Transverse colon (tissue), 4 donors: ENCODE results near the gene SPA17. TPM values are rescaled to one million over a fixed set of nuclear protein-coding genes. Genes with fewer than 3 reads are reported as not detected.

ENCODE experiments used
- DNase-seq: peaks from one replicate; pipeline ENCODE4 v3.0.0-alpha.2; 2019
- H3K27ac ChIP-seq, 4 donors: fragments of 200-600 bp; sonication (generic); 2 replicates each; pipeline ENCODE4 v1.5.1; 2016 to 2018; ENCODE audit warnings: inconsistent platforms in 4 of 4
- H3K27me3 ChIP-seq: fragments of 200-600 bp; sonication (generic); 2 replicates; pipeline ENCODE4 v1.5.1; 2017; ENCODE audit warnings: inconsistent platforms
- H3K36me3 ChIP-seq, 4 donors: fragments of 200-600 bp; sonication (generic); 2 replicates each; pipeline ENCODE4 v1.5.1; 2017 to 2019; ENCODE audit warnings: inconsistent platforms in 4 of 4
- H3K4me1 ChIP-seq, 4 donors: fragments of 200-600 bp; sonication (generic); 2 replicates each; pipeline ENCODE4 v1.5.1; 2017 to 2020; ENCODE audit warnings: inconsistent platforms in 4 of 4
- H3K4me3 ChIP-seq, 4 donors: fragments of 200-600 bp; sonication (generic); 1 replicate in 1 of 4; 2 replicates in 3 of 4; pipeline versions ENCODE4 v1.5.1 to v1.6.1; 2017 to 2019; ENCODE audit warnings: inconsistent platforms in 4 of 4
- H3K9me3 ChIP-seq, 2 donors: fragments of 200-600 bp; sonication (generic); 2 replicates each; pipeline ENCODE4 v1.5.1; 2017 to 2019; ENCODE audit warnings: inconsistent platforms in 2 of 2
- EP300 ChIP-seq: sonication (generic); formaldehyde crosslinking; IDR thresholded peaks from one replicate; pipeline ENCODE4 v1.6.1; 2017; ENCODE audit warnings: antibody characterized with exemption, low read depth
- POLR2A ChIP-seq: fragments of 450-650 bp; IDR thresholded peaks from one replicate; pipeline ENCODE4 v1.6.1; 2016; ENCODE audit warnings: antibody characterized with exemption, mild to moderate bottlenecking, moderate library complexity
- POLR2AphosphoS5 ChIP-seq, 3 donors: sonication (generic); formaldehyde crosslinking; IDR thresholded peaks; one replicate each; pipeline ENCODE4 v1.6.1; 2016; ENCODE audit warnings: antibody characterized with exemption in 3 of 3
- WGBS, 2 donors: methylation state at CpG; one replicate each; pipeline ENCODE4 v1.1.5; 2018; ENCODE audit warnings: low coverage in 1 of 2; 5-methylcytosine and 5-hydroxymethylcytosine counted together
- in situ Hi-C, 4 donors: fragments of 200-750 bp; cut with MboI; loops; one replicate each; pipeline versions ENCODE4 v1.15.0 to v1.15.1; 2017; ENCODE audit warnings: low sequenced_read_pairs in 3 of 4, low pct_ligation_motif_present in 1 of 4, low pct_unique_long_range_greater_than_20kb in 1 of 4
- intact Hi-C: fragments of 100-400 bp; cut with DNase I; formaldehyde crosslinking; loops from one replicate; pipeline ENCODE4 v1.15.1; 2023; ENCODE audit warnings: low total_unique reads
- small RNA-seq, 4 donors: library from RNA; depleted of rRNA; stranded (forward); fragments of <200 nt; gene quantifications; one replicate each; pipeline ENCODE3, GENCODE V24; 2016
- total RNA-seq, 4 donors: library from RNA; depleted of rRNA; stranded (reverse); fragments of >200 nt; gene quantifications; one replicate each; pipeline ENCODE4 v1.1.0, GENCODE V29; 2016
- TF ChIP-seq, protein P1 (sequence below), 5 experiments: fragments of 200-600 bp in 3 of 5; fragments of 450-650 bp in 2 of 5; sonication (generic) in 3 of 5; IDR thresholded peaks; 1 replicate in 2 of 5; 2 replicates in 3 of 5; pipeline ENCODE4 v1.5.1; 2016 to 2017; ENCODE audit warnings: antibody characterized with exemption in 5 of 5, inconsistent platforms in 3 of 5, mild to moderate bottlenecking in 2 of 5, moderate library complexity in 1 of 5

SPA17 gene
- total RNA-seq, 4 donors from 2014 or later, result 1.6 to 9.0 (median 6.1) TPM

DNA sequence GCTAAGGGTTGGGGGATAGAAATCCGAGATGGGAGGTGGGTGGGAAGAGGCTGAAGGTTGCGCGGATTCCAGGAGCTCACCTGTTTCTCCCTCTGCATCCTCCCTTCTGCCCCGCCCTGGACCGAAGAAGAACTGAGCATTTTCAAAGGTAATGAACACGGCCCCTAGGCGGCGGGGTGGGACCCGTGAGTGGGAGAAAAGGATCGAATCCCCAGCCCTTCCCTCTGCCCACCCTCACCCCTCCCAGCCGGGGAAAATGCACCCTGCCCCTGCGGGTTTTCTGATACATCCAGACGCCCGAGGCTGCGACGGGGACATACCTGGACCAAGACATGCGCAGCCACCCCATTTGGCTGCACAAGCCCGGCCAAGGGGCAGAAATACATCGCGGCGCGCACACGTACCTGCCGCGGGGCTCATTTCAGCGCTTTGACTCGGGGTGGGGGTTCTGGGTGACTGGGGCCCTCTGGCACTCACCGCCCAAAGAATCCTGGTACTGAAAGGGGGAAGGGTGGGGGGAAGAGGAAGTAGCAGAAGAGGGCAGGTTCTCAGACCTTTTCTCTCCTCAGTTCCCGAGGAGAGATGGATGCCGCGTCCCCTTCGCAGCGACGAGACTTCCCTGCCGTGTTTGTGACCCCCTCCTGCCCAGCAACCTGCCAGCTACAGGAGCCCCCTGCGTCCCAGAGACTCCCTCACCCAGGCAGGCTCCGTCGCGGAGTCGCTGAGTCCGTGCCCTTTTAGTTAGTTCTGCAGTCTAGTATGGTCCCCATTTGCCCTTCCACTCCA lies 72.3 kb downstream of the SPA17 start:
- Histone ChIP-seq H3K36me3 (no peaks in the 10 kb centered on the region), H3K27ac (peak overlapping the region; percentile 75 to 87 (median 83)), H3K27me3 (peaks cover 62% of the 10 kb centered on the region), H3K4me1 (peaks cover 7 to 49% (median 31%) of the 10 kb centered on the region in 4 donors), H3K9me3 (no peaks in the 10 kb centered on the region), H3K4me3 (peak overlapping the region; percentile 36 to 61 (median 44))
- in situ Hi-C loops (no loop called here), intact Hi-C loops (no loop called here)
- TF ChIP-seq, protein P1, sequence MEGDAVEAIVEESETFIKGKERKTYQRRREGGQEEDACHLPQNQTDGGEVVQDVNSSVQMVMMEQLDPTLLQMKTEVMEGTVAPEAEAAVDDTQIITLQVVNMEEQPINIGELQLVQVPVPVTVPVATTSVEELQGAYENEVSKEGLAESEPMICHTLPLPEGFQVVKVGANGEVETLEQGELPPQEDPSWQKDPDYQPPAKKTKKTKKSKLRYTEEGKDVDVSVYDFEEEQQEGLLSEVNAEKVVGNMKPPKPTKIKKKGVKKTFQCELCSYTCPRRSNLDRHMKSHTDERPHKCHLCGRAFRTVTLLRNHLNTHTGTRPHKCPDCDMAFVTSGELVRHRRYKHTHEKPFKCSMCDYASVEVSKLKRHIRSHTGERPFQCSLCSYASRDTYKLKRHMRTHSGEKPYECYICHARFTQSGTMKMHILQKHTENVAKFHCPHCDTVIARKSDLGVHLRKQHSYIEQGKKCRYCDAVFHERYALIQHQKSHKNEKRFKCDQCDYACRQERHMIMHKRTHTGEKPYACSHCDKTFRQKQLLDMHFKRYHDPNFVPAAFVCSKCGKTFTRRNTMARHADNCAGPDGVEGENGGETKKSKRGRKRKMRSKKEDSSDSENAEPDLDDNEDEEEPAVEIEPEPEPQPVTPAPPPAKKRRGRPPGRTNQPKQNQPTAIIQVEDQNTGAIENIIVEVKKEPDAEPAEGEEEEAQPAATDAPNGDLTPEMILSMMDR (IDR thresholded peaks at IDR 0.05), result peak; percentile 17 to 70 (median 26)
- TF ChIP-seq EP300 (no peak), POLR2AphosphoS5 (IDR thresholded peaks at IDR 0.05) (no peak)
- WGBS, 2 donors, result 4% methylated on average over 40 of the region's 41 CpGs; no CpG with 5 or more reads in 1 of the 2 donors
- DNase-seq, result peak; percentile 68

DNA sequence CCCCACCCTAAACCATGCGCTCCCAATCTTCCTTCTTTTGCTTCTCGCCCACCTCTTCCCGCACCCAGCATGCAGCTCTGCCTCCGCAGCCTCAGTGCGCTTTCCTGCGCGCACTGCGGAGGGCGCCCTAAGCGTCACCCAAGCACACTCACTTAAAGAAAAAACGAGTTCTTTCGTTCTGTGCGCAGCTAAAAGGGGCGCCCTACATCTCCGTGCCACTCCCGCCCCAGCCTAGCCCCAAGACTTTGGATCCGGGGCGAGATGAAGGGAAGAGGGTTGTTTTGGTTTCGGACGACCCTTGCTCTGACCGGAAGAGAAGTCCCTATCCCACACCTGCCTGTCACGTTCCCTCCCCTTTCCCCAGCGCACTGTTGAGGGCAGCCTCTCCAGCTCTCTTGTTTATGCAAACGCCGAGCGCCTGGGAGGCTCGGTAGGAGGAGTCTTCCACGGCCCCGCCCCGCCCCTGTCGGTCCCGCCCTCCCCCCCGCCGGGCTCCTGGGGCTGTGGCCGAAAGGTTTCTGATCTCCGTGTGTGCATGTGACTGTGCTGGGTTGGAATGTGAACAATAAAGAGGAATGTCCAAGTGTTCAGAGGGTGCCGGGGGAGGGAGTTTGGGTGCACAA lies 73.0 kb downstream of the SPA17 start:
- intact Hi-C loops (no loop called here), in situ Hi-C loops (no loop called here)
- peak overlapping the region; percentile 75 to 87 (median 83) for H3K27ac ChIP-seq
- peaks cover 6 to 54% (median 31%) of the 10 kb centered on the region in 4 donors for H3K4me1 ChIP-seq
- peak; percentile 94 for DNase-seq
- H3K4me3 ChIP-seq, result peak overlapping the region; percentile 36 to 61 (median 44)
- no peaks in the 10 kb centered on the region for H3K36me3 ChIP-seq
- WGBS, 2 donors, result 1% methylated on average over 37 of the region's 37 CpGs; no CpG with 5 or more reads in 1 of the 2 donors
- peaks cover 60% of the 10 kb centered on the region for H3K27me3 ChIP-seq
- H3K9me3 ChIP-seq, result no peaks in the 10 kb centered on the region
- peak; percentile 84 to 94 (median 90) for TF ChIP-seq POLR2AphosphoS5 (IDR thresholded peaks at IDR 0.05)
- TF ChIP-seq, protein P1 (IDR thresholded peaks at IDR 0.05), result peak; percentile 42 to 76 (median 50)
- TF ChIP-seq EP300, result no peak
- TF ChIP-seq POLR2A, result peak; percentile 92

Small RNA genes within 50 kb of the gene (small RNA-seq; reads per million reads assigned to genes)
- 0 reads per million in 4 donors for gene RNA5SP352

Other genes starting within 250 kb of the SPA17 start
- not detected for gene OR8B4, start 249.0 kb upstream of the SPA17 start, total RNA-seq
- not detected for gene OR8B8, start 228.2 kb upstream of the SPA17 start, total RNA-seq
- not detected for gene OR8B12, start 130.2 kb upstream of the SPA17 start, total RNA-seq
- gene OR8A1, start 103.9 kb upstream of the SPA17 start, total RNA-seq, result not detected
- gene PANX3, start 62.5 kb upstream of the SPA17 start, total RNA-seq, result under 1 TPM in 1 of 4 donors, not detected in 3; 0.41 TPM
- 10 to 100 TPM; 19.8 to 44.0 (median 30.3) TPM for gene TBRG1, start 51.0 kb upstream of the SPA17 start, total RNA-seq
- 100 to 1,000 TPM in 1 of 4 donors, 10 to 100 TPM in 3; 38.4 to 183 (median 81.2) TPM for gene SIAE, start 165 bp upstream of the SPA17 start, total RNA-seq
- 1 to 10 TPM in 1 of 4 donors, under 1 TPM in 1, not detected in 2; 0.96 to 1.5 TPM for gene NRGN, start 66.0 kb downstream of the SPA17 start, total RNA-seq
- 100 to 1,000 TPM in 3 of 4 donors, 10 to 100 TPM in 1; 91.3 to 160 (median 108) TPM for gene VSIG2, start 78.4 kb downstream of the SPA17 start, total RNA-seq
- gene ESAM, start 88.4 kb downstream of the SPA17 start, total RNA-seq, result 10 to 100 TPM in 1 of 4 donors, 1 to 10 TPM in 3; 5.8 to 10.1 (median 6.5) TPM
- 10 to 100 TPM in 2 of 4 donors, 1 to 10 TPM in 2; 8.1 to 40.0 (median 15.1) TPM for gene MSANTD2, start 126.5 kb downstream of the SPA17 start, total RNA-seq
- gene ROBO3, start 191.5 kb downstream of the SPA17 start, total RNA-seq, result 10 to 100 TPM in 2 of 4 donors, 1 to 10 TPM in 2; 5.6 to 38.6 (median 17.0) TPM
- 10 to 100 TPM in 1 of 4 donors, 1 to 10 TPM in 3; 4.8 to 31.8 (median 6.4) TPM for gene ROBO4, start 224.0 kb downstream of the SPA17 start, total RNA-seq
- not detected for gene HEPN1, start 245.3 kb downstream of the SPA17 start, total RNA-seq